Bronchial epithelial cell (primary cell): ENCODE measurements around the gene TBX6. TPM values are rescaled to one million over a fixed set of nuclear protein-coding genes. Genes with fewer than 3 reads are reported as not detected.

Experiments used
- DNase-seq: peaks from one replicate; pipeline ENCODE4 v3.0.0-alpha.2; 2010; ENCODE audit warnings: low read depth
- FAIRE-seq: peaks from 2 replicates; lab custom pipeline; 2011; peaks lifted over from hg19 to GRCh38; lab: Jason Lieb, UNC
- H3K27me3 ChIP-seq: 2 replicates; pipeline ENCODE4 v1.5.1; 2011; ENCODE audit warnings: low read length; ENCODE audit not compliant: control insufficient read depth, insufficient read depth
- H3K36me3 ChIP-seq: 2 replicates; pipeline ENCODE4 v1.5.1; 2011; ENCODE audit warnings: low read length; ENCODE audit not compliant: control insufficient read depth, insufficient read depth
- H3K4me3 ChIP-seq: 2 replicates; pipeline ENCODE4 v1.5.1; 2011; ENCODE audit warnings: mild to moderate bottlenecking, low read depth, low read length, control low read depth
- CTCF ChIP-seq: IDR thresholded peaks from 2 replicates; pipeline ENCODE4 v1.5.1; 2011; ENCODE audit warnings: mild to moderate bottlenecking, moderate library complexity, low read length, control low read depth, inconsistent platforms; ENCODE audit not compliant: insufficient read depth, severe bottlenecking
- total RNA-seq: library from RNA; depleted of rRNA; stranded (reverse); fragments of >200 nt; gene quantifications from 2 replicates; pipeline ENCODE4 v1.2.1, GENCODE V29; 2014

Gene TBX6
- total RNA-seq: 0.26 and 0.90 TPM in 2 replicates

GRCh38 chr16:30091474-30092372, at the start of gene TBX6:
TBX6 (minus strand) TSS chr16:30091924; CDS start chr16:30091193, 731 bp downstream.
- Histone ChIP-seq H3K27me3 (no peaks in the 10 kb centered on the region), H3K36me3 (peaks cover 4% of the 10 kb centered on the region), H3K4me3 (peak within 1 kb of the TSS; percentile 44)
- peak; percentile 89 for TF ChIP-seq CTCF
- DNase-seq (peak; percentile 68), FAIRE-seq (no peak)

GRCh38 chr16:30139583-30140481, 48.1 kb upstream of the TBX6 start:
- Histone ChIP-seq H3K27me3 (no peaks in the 10 kb centered on the region), H3K36me3 (no peaks in the 10 kb centered on the region), H3K4me3 (no peak overlapping the region)
- no peak for TF ChIP-seq CTCF
- no peak for DNase-seq
- FAIRE-seq: no peak

DNA sequence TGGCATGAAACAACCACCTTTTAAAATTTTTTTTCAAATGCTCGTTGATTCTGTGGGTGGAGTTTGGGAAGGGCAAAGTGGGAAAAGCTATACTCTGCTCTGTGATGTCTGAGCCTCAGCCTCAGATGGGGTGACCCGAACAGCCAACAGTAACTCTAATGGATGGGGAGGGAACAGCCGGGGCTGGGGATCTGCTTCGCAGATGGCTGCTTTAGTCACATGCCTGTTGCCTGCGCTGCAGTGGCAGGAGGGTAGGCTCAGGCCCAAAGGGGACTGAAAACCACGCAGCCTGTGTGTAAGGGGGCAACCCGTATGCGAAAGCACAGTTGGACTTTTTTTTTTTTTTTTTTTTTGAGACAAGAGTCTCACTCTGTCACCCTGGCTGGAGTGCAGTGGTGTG, 46.2 kb upstream of the TBX6 start:
- no peak for FAIRE-seq
- no peak overlapping the region for H3K4me3 ChIP-seq
- no peak for TF ChIP-seq CTCF
- no peak for DNase-seq
- H3K36me3 ChIP-seq: no peaks in the 10 kb centered on the region
- H3K27me3 ChIP-seq: no peaks in the 10 kb centered on the region

- no peaks in the 10 kb centered on the region for H3K36me3 ChIP-seq
- H3K4me3 ChIP-seq: no peak overlapping the region
- FAIRE-seq (no peak), DNase-seq (no peak)
- TF ChIP-seq CTCF: no peak
- no peaks in the 10 kb centered on the region for H3K27me3 ChIP-seq
Observed at GRCh38 chr16:30136971-30137605, 45.4 kb upstream of the TBX6 start.

- TF ChIP-seq CTCF: no peak
- FAIRE-seq: no peak
Observed at GRCh38 chr16:30132591-30132990, 40.9 kb upstream of the TBX6 start.

More at GRCh38 chr16:30132591-30132990, 40.9 kb upstream of the TBX6 start:
- no peak overlapping the region for H3K4me3 ChIP-seq
- no peaks in the 10 kb centered on the region for H3K36me3 ChIP-seq
- DNase-seq: no peak
- H3K27me3 ChIP-seq: no peaks in the 10 kb centered on the region
